Measurements from ENCODE around the gene CCNF. TPM values are rescaled to one million over a fixed set of nuclear protein-coding genes. Genes with fewer than 3 reads are reported as not detected.

The CCNF gene
- polyA plus RNA-seq, 3 donors: 1.0 to 1.4 (median 1.4) TPM

Other genes with a start within 250 kb of the CCNF start
- under 1 TPM; 0.22 to 0.35 (median 0.30) TPM for gene CASKIN1, start 232.8 kb upstream of the CCNF start, polyA plus RNA-seq
- gene MLST8, start 224.0 kb upstream of the CCNF start, polyA plus RNA-seq: 10 to 100 TPM; 53.8 to 56.0 (median 53.9) TPM
- gene BRICD5, start 218.6 kb upstream of the CCNF start, polyA plus RNA-seq: 1 to 10 TPM; 3.3 to 9.9 (median 9.2) TPM
- 10 to 100 TPM in 2 of 3 donors, 1 to 10 TPM in 1; 3.8 to 12.6 (median 10.7) TPM for gene PGP, start 214.6 kb upstream of the CCNF start, polyA plus RNA-seq
- gene E4F1, start 205.9 kb upstream of the CCNF start, polyA plus RNA-seq: 10 to 100 TPM; 11.6 to 19.3 (median 16.1) TPM
- gene DNASE1L2, start 193.0 kb upstream of the CCNF start, polyA plus RNA-seq: under 1 TPM; 0.41 to 0.45 (median 0.45) TPM
- gene ECI1, start 177.9 kb upstream of the CCNF start, polyA plus RNA-seq: 100 to 1,000 TPM in 1 of 3 donors, 10 to 100 TPM in 2; 56.0 to 126 (median 72.3) TPM
- 100 to 1,000 TPM in 2 of 3 donors, 10 to 100 TPM in 1; 69.8 to 138 (median 102) TPM for gene RNPS1, start 161.3 kb upstream of the CCNF start, polyA plus RNA-seq
- 10 to 100 TPM in 1 of 3 donors, 1 to 10 TPM in 2; 6.8 to 11.6 (median 8.0) TPM for gene ABCA3, start 88.7 kb upstream of the CCNF start, polyA plus RNA-seq
- gene TEDC2, start 30.7 kb downstream of the CCNF start, polyA plus RNA-seq: under 1 TPM; 0.38 to 0.92 (median 0.45) TPM
- gene NTN3, start 41.9 kb downstream of the CCNF start, polyA plus RNA-seq: under 1 TPM in 2 of 3 donors, not detected in 1; 0.06 to 0.24 TPM
- gene TBC1D24, start 45.7 kb downstream of the CCNF start, polyA plus RNA-seq: 10 to 100 TPM in 1 of 3 donors, 1 to 10 TPM in 2; 6.6 to 11.6 (median 7.8) TPM
- gene ATP6V0C, start 84.5 kb downstream of the CCNF start, polyA plus RNA-seq: 100 to 1,000 TPM in 1 of 3 donors, 10 to 100 TPM in 2; 74.2 to 236 (median 89.1) TPM
- gene AMDHD2, start 90.9 kb downstream of the CCNF start, polyA plus RNA-seq: 10 to 100 TPM; 14.6 to 29.5 (median 29.5) TPM
- gene CEMP1, start 102.0 kb downstream of the CCNF start, polyA plus RNA-seq: under 1 TPM; 0.45 to 0.97 (median 0.66) TPM
- gene PDPK1, start 108.6 kb downstream of the CCNF start, polyA plus RNA-seq: 10 to 100 TPM; 10.6 to 19.0 (median 15.0) TPM

Measured in adipose tissue (tissue), 3 donors.